CD4-positive, alpha-beta T cell (primary cell): ENCODE data around the gene NFILZ. TPM values are rescaled to one million over a fixed set of nuclear protein-coding genes. Genes with fewer than 3 reads are reported as not detected.
"Not testable (repeated sequence)": the region's sequence is repeated elsewhere in the genome, so short reads cannot be mapped to it uniquely, and the experiment has no call there.

Experiments used
- ATAC-seq: fragments of 200-7000 bp; cut with Tn5 transposase; one replicate; pipeline ENCODE4 v1.10.0; 2022; ENCODE audit warnings: mild to moderate bottlenecking; ENCODE audit not compliant: poor library complexity
- CTCF ChIA-PET: fragments of 350-600 bp; sonication (Branson Sonifier 250); formaldehyde crosslinking; loops from one replicate; lab custom pipeline; 2021; ENCODE audit warnings: antibody characterized with exemption, inconsistent platforms; lab: Charles Lee
- POLR2A ChIA-PET: fragments of 350-600 bp; sonication (Branson Sonifier 250); formaldehyde crosslinking; loops from one replicate; lab custom pipeline; 2021; ENCODE audit warnings: antibody characterized with exemption, inconsistent platforms; lab: Charles Lee
- DNase-seq, 14 experiments: peaks; one replicate each; pipeline ENCODE4 v3.0.0-alpha.2; 2013 to 2020; ENCODE audit warnings: mixed read lengths in 2 of 14
- H3K27ac ChIP-seq, 2 donors: one replicate each; pipeline versions ENCODE4 v1.5.1 to v1.7.0; 2013; ENCODE audit warnings: low read length in 2 of 2, low read depth in 1 of 2, mild to moderate bottlenecking in 1 of 2
- H3K27me3 ChIP-seq, 2 experiments: 1 replicate in 1 of 2; 2 replicates in 1 of 2; pipeline versions ENCODE4 v1.6.1 to v1.7.0; 2013; ENCODE audit warnings: low read length in 2 of 2, control low read depth in 1 of 2, mild to moderate bottlenecking in 1 of 2, moderate library complexity in 1 of 2; ENCODE audit not compliant: insufficient read depth in 2 of 2, control insufficient read depth in 1 of 2
- H3K36me3 ChIP-seq: one replicate; pipeline ENCODE4 v1.6.1; 2013; ENCODE audit warnings: low read length, control low read depth; ENCODE audit not compliant: insufficient read depth
- H3K4me1 ChIP-seq: one replicate; pipeline ENCODE4 v1.6.1; 2013; ENCODE audit warnings: low read length, control low read depth; ENCODE audit not compliant: insufficient read depth
- H3K4me3 ChIP-seq: one replicate; pipeline ENCODE4 v1.5.1; 2013; ENCODE audit warnings: mild to moderate bottlenecking, low read length, moderate library complexity
- H3K9me3 ChIP-seq, 2 experiments: 1 replicate in 1 of 2; 2 replicates in 1 of 2; pipeline versions ENCODE4 v1.6.1 to v1.7.0; 2013; ENCODE audit warnings: low read length in 2 of 2, mild to moderate bottlenecking in 2 of 2, control low read depth in 1 of 2, moderate library complexity in 1 of 2; ENCODE audit not compliant: control insufficient read depth in 1 of 2, insufficient read depth in 1 of 2
- H3K27ac Mint-ChIP-seq: one replicate; pipeline ENCODE4 v1.8.0; 2020; ENCODE audit warnings: mixed read lengths
- H3K27me3 Mint-ChIP-seq: one replicate; pipeline ENCODE4 v1.8.0; 2021; ENCODE audit warnings: mixed read lengths
- H3K36me3 Mint-ChIP-seq: one replicate; pipeline ENCODE4 v1.8.0; 2021; ENCODE audit warnings: low read depth, mixed read lengths
- H3K4me1 Mint-ChIP-seq: one replicate; pipeline ENCODE4 v1.8.0; 2021; ENCODE audit warnings: low read depth, mixed read lengths
- H3K4me3 Mint-ChIP-seq: one replicate; pipeline ENCODE4 v1.8.0; 2020; ENCODE audit warnings: mild to moderate bottlenecking, mixed read lengths
- H3K9me3 Mint-ChIP-seq: one replicate; pipeline ENCODE4 v1.8.0; 2020; ENCODE audit warnings: mixed read lengths
- intact Hi-C, 2 experiments: fragments of 100-400 bp; cut with DNase I in 1 of 2; cut with micrococcal nuclease in 1 of 2; formaldehyde crosslinking; loops; one replicate each; pipeline versions ENCODE4 v1.15.1 to v1.9.0; 2023 to 2025; cut with DNase I, micrococcal nuclease
- total RNA-seq, 174 experiments: library from RNA in 2 of 174; stranded (reverse) in 2 of 174; gene quantifications; one replicate each; pipeline ENCODE4 v1.2.3 and lab custom pipeline; 2021 to 2026
- TF ChIP-seq, protein P1 (sequence below): fragments of 200-600 bp; IDR thresholded peaks from one replicate; pipeline ENCODE4 v1.8.0; 2022; ENCODE audit warnings: antibody characterized with exemption, mild to moderate bottlenecking

Gene NFILZ
- total RNA-seq, 2 experiments from 2014 or later = not detected

- peaks cover 0 to 6% of the 10 kb centered on the region in 2 experiments for H3K27me3 ChIP-seq
- H3K4me1 Mint-ChIP-seq = no peaks in the 10 kb centered on the region
- POLR2A ChIA-PET = no interaction called here
Observed at GRCh38 chr19:8635422-8635821, 5.0 kb downstream of the NFILZ start.

DNA sequence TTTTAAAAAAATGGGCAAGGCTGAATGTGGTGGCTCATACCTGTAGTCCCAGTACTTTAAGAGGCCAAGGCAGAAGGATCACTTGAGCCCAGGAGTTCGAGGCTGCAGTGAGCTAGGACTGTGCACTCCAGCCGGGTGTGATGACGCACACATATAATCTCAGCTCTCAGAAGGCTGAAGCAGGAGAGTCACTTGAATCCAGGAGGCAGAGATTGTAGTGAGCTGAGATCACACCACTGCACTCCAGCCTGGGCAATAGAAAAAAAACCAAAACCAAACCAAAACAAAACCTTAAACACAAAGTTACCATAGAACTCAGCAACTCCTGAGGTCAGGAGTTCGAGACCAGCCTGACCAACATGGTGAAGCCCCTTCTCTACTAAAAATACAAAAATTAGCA lies 6.6 kb downstream of the NFILZ start:
- H3K36me3 ChIP-seq, POLR2A ChIA-PET, H3K27me3 ChIP-seq, H3K9me3 Mint-ChIP-seq, H3K9me3 ChIP-seq, H3K4me3 ChIP-seq, CTCF ChIA-PET, H3K4me1 Mint-ChIP-seq, H3K27ac Mint-ChIP-seq, DNase-seq, ATAC-seq, H3K36me3 Mint-ChIP-seq, H3K27ac ChIP-seq, intact Hi-C loops, H3K4me3 Mint-ChIP-seq: not testable (repeated sequence)
- H3K27me3 Mint-ChIP-seq = peaks cover 38% of the 10 kb centered on the region
- peaks cover 15% of the 10 kb centered on the region for H3K4me1 ChIP-seq

More at GRCh38 chr19:8635422-8635821, 5.0 kb downstream of the NFILZ start:
- DNase-seq (no peak), ATAC-seq (no peak)
- H3K27ac Mint-ChIP-seq = no peak overlapping the region
- Histone ChIP-seq H3K9me3 (no peaks in the 10 kb centered on the region), H3K27ac (no peak overlapping the region), H3K36me3 (no peaks in the 10 kb centered on the region), H3K4me1 (peaks cover 15% of the 10 kb centered on the region), H3K4me3 (no peak overlapping the region)
- CTCF ChIA-PET = no interaction called here
- TF ChIP-seq, protein P1, sequence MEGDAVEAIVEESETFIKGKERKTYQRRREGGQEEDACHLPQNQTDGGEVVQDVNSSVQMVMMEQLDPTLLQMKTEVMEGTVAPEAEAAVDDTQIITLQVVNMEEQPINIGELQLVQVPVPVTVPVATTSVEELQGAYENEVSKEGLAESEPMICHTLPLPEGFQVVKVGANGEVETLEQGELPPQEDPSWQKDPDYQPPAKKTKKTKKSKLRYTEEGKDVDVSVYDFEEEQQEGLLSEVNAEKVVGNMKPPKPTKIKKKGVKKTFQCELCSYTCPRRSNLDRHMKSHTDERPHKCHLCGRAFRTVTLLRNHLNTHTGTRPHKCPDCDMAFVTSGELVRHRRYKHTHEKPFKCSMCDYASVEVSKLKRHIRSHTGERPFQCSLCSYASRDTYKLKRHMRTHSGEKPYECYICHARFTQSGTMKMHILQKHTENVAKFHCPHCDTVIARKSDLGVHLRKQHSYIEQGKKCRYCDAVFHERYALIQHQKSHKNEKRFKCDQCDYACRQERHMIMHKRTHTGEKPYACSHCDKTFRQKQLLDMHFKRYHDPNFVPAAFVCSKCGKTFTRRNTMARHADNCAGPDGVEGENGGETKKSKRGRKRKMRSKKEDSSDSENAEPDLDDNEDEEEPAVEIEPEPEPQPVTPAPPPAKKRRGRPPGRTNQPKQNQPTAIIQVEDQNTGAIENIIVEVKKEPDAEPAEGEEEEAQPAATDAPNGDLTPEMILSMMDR = no peak
- H3K4me3 Mint-ChIP-seq = no peak overlapping the region
- peaks cover 26% of the 10 kb centered on the region for H3K27me3 Mint-ChIP-seq
- no peaks in the 10 kb centered on the region for H3K9me3 Mint-ChIP-seq
- H3K36me3 Mint-ChIP-seq = no peaks in the 10 kb centered on the region
- intact Hi-C loops = no loop called here

DNA sequence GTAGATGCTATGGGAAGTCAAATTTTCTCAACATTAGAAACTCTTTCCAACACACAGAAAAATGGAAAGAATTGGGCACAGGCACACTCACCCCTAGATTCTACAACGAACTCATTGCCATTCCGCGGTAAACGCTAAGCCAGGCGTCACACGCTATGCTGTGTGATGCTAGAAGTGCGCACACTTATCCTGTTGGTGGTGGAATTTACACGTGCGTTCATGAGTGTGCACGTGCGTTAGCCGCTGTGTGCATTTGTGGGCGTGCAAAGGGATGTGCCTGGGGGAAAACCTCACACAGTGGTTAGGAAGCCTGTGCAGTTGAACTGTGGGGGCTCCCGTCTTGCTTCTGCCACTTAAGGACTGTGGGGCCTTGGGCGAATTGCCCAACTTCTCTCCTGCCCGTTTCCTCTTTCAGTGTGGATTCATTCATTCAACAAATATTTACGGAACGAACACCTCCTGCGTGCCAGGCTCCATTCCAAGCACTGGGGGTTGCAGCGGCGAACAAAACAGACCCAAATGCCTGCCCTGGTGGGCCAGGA lies 7.7 kb downstream of the NFILZ start:
- DNase-seq (peak in 2 of 14 experiments; percentile 49 to 53), ATAC-seq (peak; percentile 44)
- Mint-ChIP-seq H3K4me3 (no peak overlapping the region), H3K36me3 (no peaks in the 10 kb centered on the region), H3K4me1 (no peaks in the 10 kb centered on the region), H3K27ac (no peak overlapping the region), H3K9me3 (no peaks in the 10 kb centered on the region), H3K27me3 (peaks cover 39% of the 10 kb centered on the region)
- no peak overlapping the region for H3K27ac ChIP-seq
- POLR2A ChIA-PET = no interaction called here
- CTCF ChIA-PET = interaction anchor here (0.7 kb wide), 1 partner anchor 188 kb away, joined by 4 read pairs; no protein-coding TSS in a partner anchor
- no peaks in the 10 kb centered on the region for H3K36me3 ChIP-seq
- peaks cover 0 to 7% of the 10 kb centered on the region in 2 experiments for H3K27me3 ChIP-seq
- intact Hi-C loops = no loop called here
- H3K4me1 ChIP-seq = peaks cover 15% of the 10 kb centered on the region
- TF ChIP-seq, protein P1 = no peak
- no peaks in the 10 kb centered on the region for H3K9me3 ChIP-seq
- H3K4me3 ChIP-seq = no peak overlapping the region
